WTC11 (cell line): ENCODE data around the gene CDC16. TPM values are rescaled to one million over a fixed set of nuclear protein-coding genes. Genes with fewer than 3 reads are reported as not detected.

Source experiments
- ATAC-seq: fragments of 200-7000 bp; cut with Tn5 transposase; 2 replicates; pipeline ENCODE4 v1.10.0; 2021; ENCODE audit warnings: mild to moderate bottlenecking, moderate library complexity
- CTCF ChIA-PET: fragments of 300-600 bp; sonication (Branson Sonifier 250); formaldehyde crosslinking; loops from one replicate; lab custom pipeline; 2021; ENCODE audit warnings: antibody characterized with exemption; lab: Charles Lee
- POLR2A ChIA-PET: fragments of 350-600 bp; sonication (Branson Sonifier 250); formaldehyde crosslinking; loops from one replicate; lab custom pipeline; 2021; ENCODE audit warnings: antibody characterized with exemption; lab: Charles Lee
- DNase-seq: peaks from one replicate; pipeline ENCODE4 v3.0.0; 2021; ENCODE audit warnings: low spot score
- H3K27ac Mint-ChIP-seq: 2 replicates; pipeline ENCODE4 v1.8.0; 2021; ENCODE audit warnings: mixed read lengths
- H3K27me3 Mint-ChIP-seq: 2 replicates; pipeline ENCODE4 v1.8.0; 2021; ENCODE audit warnings: low read depth, mild to moderate bottlenecking, moderate library complexity, mixed read lengths
- H3K36me3 Mint-ChIP-seq: 2 replicates; pipeline ENCODE4 v1.8.0; 2021; ENCODE audit warnings: mixed read lengths
- H3K4me1 Mint-ChIP-seq: 2 replicates; pipeline ENCODE4 v1.8.0; 2022; ENCODE audit warnings: mixed read lengths
- H3K4me3 Mint-ChIP-seq: 2 replicates; pipeline ENCODE4 v1.8.0; 2021; ENCODE audit warnings: mild to moderate bottlenecking, moderate library complexity, mixed read lengths
- H3K9me3 Mint-ChIP-seq: 2 replicates; pipeline ENCODE4 v1.8.0; 2021; ENCODE audit warnings: mixed read lengths
- AFF4 ChIP-seq: sonication (generic); formaldehyde crosslinking; IDR thresholded peaks from 2 replicates; pipeline ENCODE4 v1.8.1; 2023; ENCODE audit warnings: mild to moderate bottlenecking, missing genetic modification reagents, borderline replicate concordance
- ATF3 ChIP-seq: sonication (generic); formaldehyde crosslinking; conservative IDR thresholded peaks from 2 replicates; pipeline ENCODE4 v1.8.1; 2022; ENCODE audit warnings: mild to moderate bottlenecking, missing genetic modification reagents
- FOXP1 ChIP-seq: sonication (generic); formaldehyde crosslinking; IDR thresholded peaks from 2 replicates; pipeline ENCODE4 v1.8.0; 2022; ENCODE audit warnings: missing genetic modification reagents, mild to moderate bottlenecking, moderate library complexity, borderline replicate concordance
- HMGA2 ChIP-seq: fragments of 250-450 bp; sonication (Bioruptor Pico); IDR thresholded peaks from 2 replicates; pipeline ENCODE4 v1.4.0; 2021; ENCODE audit warnings: mild to moderate bottlenecking, moderate library complexity
- JAZF1 ChIP-seq: fragments of 250-450 bp; sonication (Bioruptor Pico); IDR thresholded peaks from 2 replicates; pipeline ENCODE4 v1.9.0; 2021; ENCODE audit warnings: moderate library complexity, mild to moderate bottlenecking, inconsistent platforms
- KAT7 ChIP-seq: sonication (generic); formaldehyde crosslinking; IDR thresholded peaks from 2 replicates; pipeline ENCODE4 v1.8.1; 2023; ENCODE audit warnings: missing genetic modification reagents, mild to moderate bottlenecking, borderline replicate concordance
- MLX ChIP-seq: sonication (generic); formaldehyde crosslinking; IDR thresholded peaks from 2 replicates; pipeline ENCODE4 v1.8.1; 2023; ENCODE audit warnings: mild to moderate bottlenecking, missing genetic modification reagents, moderate library complexity
- NFE2L1 ChIP-seq: sonication (generic); formaldehyde crosslinking; IDR thresholded peaks from 2 replicates; pipeline ENCODE4 v1.8.1; 2023; ENCODE audit warnings: missing genetic modification reagents
- PREB ChIP-seq: sonication (generic); formaldehyde crosslinking; IDR thresholded peaks from 2 replicates; pipeline ENCODE4 v1.8.1; 2022; ENCODE audit warnings: mild to moderate bottlenecking, missing genetic modification reagents, moderate library complexity, borderline replicate concordance
- RELA ChIP-seq: sonication (generic); formaldehyde crosslinking; IDR thresholded peaks from 2 replicates; pipeline ENCODE4 v1.8.1; 2022; ENCODE audit warnings: missing genetic modification reagents, mild to moderate bottlenecking, borderline replicate concordance
- RORB ChIP-seq: fragments of 250-450 bp; sonication (Bioruptor Pico); IDR thresholded peaks from 2 replicates; pipeline ENCODE4 v1.9.0; 2021; ENCODE audit warnings: mild to moderate bottlenecking
- STAT6 ChIP-seq: sonication (generic); formaldehyde crosslinking; conservative IDR thresholded peaks from 2 replicates; pipeline ENCODE4 v1.8.1; 2023; ENCODE audit warnings: mild to moderate bottlenecking, low read depth, missing genetic modification reagents, moderate library complexity
- ZNF121 ChIP-seq: sonication (generic); formaldehyde crosslinking; IDR thresholded peaks from 2 replicates; pipeline ENCODE4 v1.8.0; 2023; ENCODE audit warnings: missing genetic modification reagents
- ZNF232 ChIP-seq: sonication (generic); formaldehyde crosslinking; IDR thresholded peaks from 2 replicates; pipeline ENCODE4 v1.8.0; 2022; ENCODE audit warnings: mild to moderate bottlenecking, missing genetic modification reagents
- ZNF281 ChIP-seq: sonication (generic); formaldehyde crosslinking; IDR thresholded peaks from 2 replicates; pipeline ENCODE4 v1.8.0; 2023; ENCODE audit warnings: mild to moderate bottlenecking, missing genetic modification reagents
- ZNF425 ChIP-seq: fragments of 250-450 bp; sonication (Bioruptor Pico); conservative IDR thresholded peaks from 2 replicates; pipeline ENCODE4 v1.9.0; 2021; ENCODE audit warnings: mild to moderate bottlenecking
- ZNF532 ChIP-seq: fragments of 250-450 bp; sonication (Bioruptor Pico); IDR thresholded peaks from 2 replicates; pipeline ENCODE4 v1.9.0; 2021; ENCODE audit warnings: mild to moderate bottlenecking, borderline replicate concordance
- total RNA-seq: library from RNA; stranded (reverse); gene quantifications from 3 replicates; pipeline ENCODE4 v1.2.3, GENCODE V29; 2021

CDC16 gene
- total RNA-seq, 1 experiment from 2014 or later, result 73.5 TPM

GRCh38 chr13:114228176-114228575 is 6.5 kb upstream of the CDC16 start:
- ATAC-seq (no peak), DNase-seq (no peak)
- Mint-ChIP-seq H3K4me3 (no peak overlapping the region), H3K27ac (no peak overlapping the region), H3K36me3 (no peaks in the 10 kb centered on the region), H3K9me3 (no peaks in the 10 kb centered on the region), H3K27me3 (peaks cover 6% of the 10 kb centered on the region; the same call in 1 of the 2 replicates), H3K4me1 (peaks cover 63% of the 10 kb centered on the region)
- ChIA-PET POLR2A (interaction anchor here (1.4 kb wide), 1 partner anchor 53 kb away, joined by 4 read pairs; the partner anchor contains the start of gene UPF3A), CTCF (interaction anchor here (0.6 to 1.2 kb wide), 5 partner anchors 97 to 414 kb away, joined by 3 read pairs; no protein-coding TSS in a partner anchor)
- no peak for TF ChIP-seq NFE2L1
- TF ChIP-seq ZNF532 (CRISPR knock-in tag), result no peak
- no peak for TF ChIP-seq HMGA2 (CRISPR knock-in tag)
- TF ChIP-seq RORB (CRISPR knock-in tag), result no peak
- TF ChIP-seq ZNF425, result no peak
- TF ChIP-seq ZNF232 (CRISPR knock-in tag), result no peak
- no peak for TF ChIP-seq ATF3 (CRISPR knock-in tag)
- TF ChIP-seq RELA (CRISPR knock-in tag), result no peak
- no peak for TF ChIP-seq PREB (CRISPR knock-in tag)
- no peak for TF ChIP-seq KAT7 (CRISPR knock-in tag)
- TF ChIP-seq STAT6 (CRISPR knock-in tag), result no peak
- no peak for TF ChIP-seq MLX
- TF ChIP-seq JAZF1 (CRISPR knock-in tag), result no peak
- TF ChIP-seq ZNF281 (CRISPR knock-in tag), result no peak
- no peak for TF ChIP-seq AFF4 (CRISPR knock-in tag)
- TF ChIP-seq FOXP1 (CRISPR knock-in tag), result no peak
- no peak for TF ChIP-seq ZNF121
